ENCODE results near the gene TTC1.
"Not testable (repeated sequence)": the region's sequence is repeated elsewhere in the genome, so short reads cannot be mapped to it uniquely, and the experiment has no call there.

TTC1 gene

GRCh38 chr5:160042671-160043070, 33.7 kb downstream of the TTC1 start:
- DNase-seq (ENCODE audit: low spot score) = no peak

- DNase-seq (ENCODE audit: low spot score) = no peak
Observed at GRCh38 chr5:160044391-160044804, 35.5 kb downstream of the TTC1 start.

GRCh38 chr5:160044967-160045366, 36.0 kb downstream of the TTC1 start:
- no peak for DNase-seq (ENCODE audit: low spot score)

GRCh38 chr5:160047423-160047822, 38.5 kb downstream of the TTC1 start:
- DNase-seq (ENCODE audit: low spot score) = no peak

GRCh38 chr5:160048131-160048530, 39.2 kb downstream of the TTC1 start:
- no peak for DNase-seq (ENCODE audit: low spot score)

GRCh38 chr5:160049099-160049498, 40.2 kb downstream of the TTC1 start:
- DNase-seq (ENCODE audit: low spot score) = no peak

GRCh38 chr5:160054047-160054446, 45.1 kb downstream of the TTC1 start:
- no peak for DNase-seq (ENCODE audit: low spot score)

- no peak for DNase-seq (ENCODE audit: low spot score)
Observed at GRCh38 chr5:160054831-160055230, 45.9 kb downstream of the TTC1 start.

- DNase-seq (ENCODE audit: low spot score) = no peak
Observed at GRCh38 chr5:160057256-160057655, 48.3 kb downstream of the TTC1 start.

- DNase-seq (ENCODE audit: low spot score) = no peak
Observed at GRCh38 chr5:160060001-160060400, 51.1 kb downstream of the TTC1 start.

- DNase-seq (ENCODE audit: low spot score) = no peak
Observed at GRCh38 chr5:160061770-160062169, 52.8 kb downstream of the TTC1 start.

GRCh38 chr5:160064417-160064810, 55.5 kb downstream of the TTC1 start:
- DNase-seq (ENCODE audit: low spot score) = no peak

GRCh38 chr5:160064995-160065614, 56.2 kb downstream of the TTC1 start:
- peak; percentile 35 for DNase-seq (ENCODE audit: low spot score)

- DNase-seq (ENCODE audit: low spot score) = not testable (repeated sequence)
Observed at GRCh38 chr5:160069120-160069519, 60.2 kb downstream of the TTC1 start.

- DNase-seq (ENCODE audit: low spot score) = no peak
Observed at GRCh38 chr5:160071516-160071915, 62.6 kb downstream of the TTC1 start.

- DNase-seq (ENCODE audit: low spot score) = no peak
Observed at GRCh38 chr5:160071916-160072315, 63.0 kb downstream of the TTC1 start.

GRCh38 chr5:160075073-160075472, 66.1 kb downstream of the TTC1 start:
- DNase-seq (ENCODE audit: low spot score) = no peak

GRCh38 chr5:160076997-160077396, 68.1 kb downstream of the TTC1 start:
- no peak for DNase-seq (ENCODE audit: low spot score)

- DNase-seq (ENCODE audit: low spot score) = no peak
Observed at GRCh38 chr5:160079753-160080152, 70.8 kb downstream of the TTC1 start.

GRCh38 chr5:160081495-160081894, 72.6 kb downstream of the TTC1 start:
- no peak for DNase-seq (ENCODE audit: low spot score)

GRCh38 chr5:160082614-160083500, 73.9 kb downstream of the TTC1 start:
- DNase-seq (ENCODE audit: low spot score) = no peak

GRCh38 chr5:160083501-160083900, 74.6 kb downstream of the TTC1 start:
- DNase-seq (ENCODE audit: low spot score) = no peak

- DNase-seq (ENCODE audit: low spot score) = no peak
Observed at GRCh38 chr5:160084144-160084543, 75.2 kb downstream of the TTC1 start.

GRCh38 chr5:160087199-160087598, 78.3 kb downstream of the TTC1 start:
- DNase-seq (ENCODE audit: low spot score) = no peak

Data from D341Med (cell line).